AG08395 (cell line): Measurements from ENCODE around the gene GARIN5B.
"Not testable (repeated sequence)": the region's sequence is repeated elsewhere in the genome, so short reads cannot be mapped to it uniquely, and the experiment has no call there.

ENCODE experiments used
- DNase-seq: peaks from one replicate; pipeline ENCODE4 v3.0.0; 2012; ENCODE audit warnings: mixed read lengths, low spot score

The GARIN5B gene

DNA sequence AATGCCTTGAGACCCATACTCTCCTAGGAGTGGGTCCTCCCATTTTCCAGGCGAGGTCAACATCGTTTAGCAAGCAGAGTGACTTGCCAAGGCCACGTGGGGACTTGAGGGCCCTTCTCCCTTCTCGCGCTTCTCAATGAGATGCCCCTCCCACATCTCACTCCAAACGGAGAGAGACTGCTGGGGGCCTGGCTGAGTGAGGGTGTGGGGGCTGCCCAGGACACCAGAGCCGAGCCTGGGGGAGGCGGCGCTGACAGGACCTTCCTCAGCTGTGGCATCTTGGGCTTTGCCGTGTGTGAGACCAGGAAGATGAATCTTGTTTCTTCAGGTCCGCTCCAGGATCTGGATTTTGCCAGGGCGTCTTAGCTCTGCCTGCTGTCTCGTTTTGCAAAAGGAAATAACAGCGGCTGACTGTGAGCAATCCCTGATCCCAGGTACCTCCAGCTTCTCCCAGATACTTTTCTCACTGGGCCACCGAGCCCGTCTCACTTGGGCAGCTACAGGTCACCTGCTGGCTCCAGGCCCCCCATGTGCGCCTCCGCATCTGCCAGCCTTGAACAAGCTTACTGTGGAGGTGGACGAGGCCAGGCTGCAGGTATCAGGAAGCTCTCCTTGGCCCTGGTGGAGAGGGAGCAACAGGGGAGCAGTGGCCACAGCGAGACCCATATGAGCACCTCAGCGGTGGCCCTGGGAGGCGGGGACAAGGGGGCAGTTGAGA, 14.6 kb downstream of the GARIN5B start:
- DNase-seq = no peak

GRCh38 chr19:55347442-55348009, 15.5 kb downstream of the GARIN5B start:
- DNase-seq = no peak

DNA sequence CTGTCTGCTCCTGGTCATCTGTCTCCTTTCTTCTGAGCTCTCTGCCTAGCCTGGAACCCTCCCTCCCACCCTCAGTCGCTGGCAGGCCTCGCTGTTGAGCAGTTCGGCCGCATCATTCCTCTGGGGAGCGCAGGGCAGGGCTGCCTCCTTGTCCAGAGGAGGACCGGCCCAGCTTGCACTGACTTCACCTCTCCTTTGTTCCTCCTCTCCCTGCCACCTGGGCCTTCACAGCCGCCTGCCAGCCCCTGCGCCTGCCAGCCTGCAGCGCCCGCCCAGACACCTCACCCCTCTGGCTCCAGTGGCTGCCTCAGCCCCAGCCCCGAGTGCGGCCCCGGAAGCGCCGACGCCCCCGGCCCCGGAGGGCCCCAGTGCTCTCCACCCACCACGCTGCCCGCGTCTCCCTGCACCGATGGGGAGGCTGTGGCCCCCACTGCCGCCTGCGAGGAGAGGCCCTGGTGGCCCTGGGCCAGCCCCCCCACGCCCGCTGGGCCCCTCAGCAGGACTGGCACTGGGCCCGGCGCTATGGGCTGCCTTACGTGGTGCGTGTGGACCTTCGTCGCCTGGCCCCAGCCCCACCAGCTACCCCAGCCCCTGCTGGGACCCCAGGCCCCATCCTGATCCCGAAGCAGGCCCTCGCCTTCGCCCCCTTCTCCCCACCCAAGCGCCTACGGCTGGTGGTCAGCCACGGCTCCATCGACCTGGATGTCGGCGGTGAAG, 16.2 kb downstream of the GARIN5B start:
- no peak for DNase-seq

GRCh38 chr19:55345818-55346724, 17.0 kb downstream of the GARIN5B start:
- no peak for DNase-seq

DNA sequence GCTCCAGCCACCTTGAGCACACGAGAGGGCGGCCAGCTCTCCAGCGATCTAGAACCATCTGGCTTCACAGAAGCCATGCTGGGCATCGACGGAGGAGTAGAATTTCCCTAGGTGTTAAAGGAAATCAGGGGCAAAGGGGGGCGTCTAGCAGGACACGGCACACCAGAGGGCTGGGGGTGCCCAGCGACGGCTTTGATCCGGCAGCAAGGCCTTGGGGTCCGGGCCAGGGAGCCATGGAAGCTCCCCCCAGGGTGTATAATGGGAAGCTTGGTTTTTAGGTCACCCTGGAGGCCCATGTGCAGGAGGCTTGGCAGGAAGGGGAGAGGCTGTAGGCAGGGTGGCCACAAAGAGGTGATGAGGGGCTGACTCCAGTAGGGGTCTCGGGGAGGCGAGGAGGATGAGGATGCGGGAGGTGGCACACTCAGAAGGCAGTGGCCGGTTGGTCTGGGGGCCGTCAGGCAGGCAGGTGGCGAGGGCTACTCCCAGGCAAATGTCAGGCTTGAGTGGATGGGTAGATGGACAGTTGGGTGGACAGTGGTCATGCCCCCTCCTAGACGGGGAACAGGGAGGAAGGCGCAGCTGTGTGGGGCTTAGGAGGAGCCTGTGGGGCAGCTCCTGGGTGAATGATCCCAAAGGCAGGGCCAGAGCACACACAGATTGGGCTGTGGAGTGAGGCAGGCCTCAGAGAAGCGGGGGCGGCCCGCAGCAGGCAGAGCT, 17.8 kb downstream of the GARIN5B start:
- DNase-seq = no peak

DNA sequence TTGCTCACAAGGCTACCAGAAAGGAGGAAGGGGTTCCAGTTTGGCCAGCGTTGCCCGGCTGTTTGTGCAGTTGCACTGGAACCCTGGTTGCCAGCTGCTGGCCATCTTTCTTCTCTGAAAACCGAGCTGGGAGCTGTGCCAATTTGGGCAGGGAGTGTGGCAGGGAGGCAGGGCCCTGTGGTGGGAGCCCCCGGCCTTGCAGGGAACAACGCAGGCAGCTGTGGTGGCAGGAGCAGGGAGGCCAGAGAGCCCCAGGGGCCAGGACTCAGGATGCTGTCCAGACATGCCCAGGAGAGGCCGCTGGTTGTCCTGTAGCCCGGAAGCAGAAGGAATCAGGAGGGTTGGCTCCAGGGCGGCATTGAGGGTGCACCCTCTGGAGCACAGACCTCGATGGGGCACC, 18.6 kb downstream of the GARIN5B start:
- DNase-seq = no peak

GRCh38 chr19:55341595-55342531, 21.2 kb downstream of the GARIN5B start:
- DNase-seq = no peak

GRCh38 chr19:55341171-55341588, 21.9 kb downstream of the GARIN5B start:
- peak; percentile 93 for DNase-seq

DNA sequence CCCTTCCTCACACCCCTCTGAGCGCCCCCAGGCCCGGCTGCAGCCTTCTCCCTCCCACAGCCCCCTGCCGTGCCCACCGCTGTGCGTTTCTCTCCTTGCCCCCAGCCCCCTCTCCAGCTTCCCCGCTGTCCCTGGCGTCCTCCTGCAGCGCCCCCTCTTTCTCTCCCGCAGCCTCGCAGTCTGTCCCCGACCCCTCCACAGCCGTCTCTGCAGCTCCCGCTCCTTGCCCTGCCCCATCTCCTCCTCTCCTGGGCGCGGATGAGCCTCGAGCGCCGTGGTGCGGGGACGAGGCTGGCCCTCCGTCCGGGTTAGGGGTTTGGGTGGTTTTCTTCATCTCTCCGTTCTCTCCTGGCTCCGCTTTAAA, 22.3 kb downstream of the GARIN5B start:
- no peak for DNase-seq

DNA sequence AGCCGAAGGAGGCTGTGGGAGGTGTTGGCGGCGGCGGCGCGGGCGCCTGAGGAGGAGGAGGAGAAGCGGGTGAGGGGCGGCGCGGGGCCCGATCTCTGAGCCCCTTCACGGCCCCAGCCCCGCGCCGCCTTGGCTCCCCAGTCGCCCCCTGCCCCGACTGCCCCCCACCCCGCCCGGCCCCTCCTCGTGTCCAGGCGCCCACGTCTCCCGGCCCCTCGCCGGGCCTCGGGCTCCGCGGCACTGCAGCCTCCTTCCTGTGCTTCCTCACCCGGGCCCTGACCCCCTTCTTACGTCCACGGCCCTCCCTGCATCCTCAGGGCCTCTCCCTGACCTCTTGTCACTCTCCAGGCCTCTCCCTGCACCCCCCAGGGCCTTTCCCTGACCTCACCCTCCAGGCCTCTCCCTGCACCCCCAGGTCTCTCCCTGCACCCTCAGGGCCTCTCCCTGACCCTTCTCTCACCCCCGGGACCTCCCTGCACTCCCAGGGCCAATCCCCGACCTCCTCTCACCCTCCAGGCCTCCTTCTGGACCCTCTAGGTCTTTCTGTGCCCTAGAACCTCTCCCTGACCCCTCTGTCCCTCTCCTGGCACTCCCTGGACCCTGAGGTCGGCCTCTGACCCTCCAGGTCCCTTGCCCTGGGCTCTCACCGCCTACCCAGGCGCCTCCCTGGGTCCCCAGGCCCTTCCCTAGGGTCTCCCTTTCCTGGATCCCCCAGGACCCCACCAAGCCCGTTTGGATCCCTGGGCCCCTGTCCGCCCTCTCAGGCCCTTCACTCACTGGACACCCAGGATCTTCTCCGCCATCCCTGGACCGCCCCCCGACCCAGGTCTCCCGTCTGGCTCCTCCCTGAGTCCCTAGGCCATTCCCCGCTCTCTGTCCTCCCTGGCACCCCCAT, 22.9 kb downstream of the GARIN5B start:
- DNase-seq = no peak

GRCh38 chr19:55339105-55339888, 23.8 kb downstream of the GARIN5B start, which contains the start of gene KMT5C:
KMT5C (plus strand) TSS chr19:55339876; CDS start chr19:55341937, 2,061 bp downstream.
- DNase-seq = peak; percentile 100

- peak; percentile 69 for DNase-seq
These were observed 27.0 kb downstream of the GARIN5B start for GRCh38 chr19:55336101-55336500.

- DNase-seq = no peak
These were observed 29.2 kb downstream of the GARIN5B start for GRCh38 chr19:55333870-55334269.

DNA sequence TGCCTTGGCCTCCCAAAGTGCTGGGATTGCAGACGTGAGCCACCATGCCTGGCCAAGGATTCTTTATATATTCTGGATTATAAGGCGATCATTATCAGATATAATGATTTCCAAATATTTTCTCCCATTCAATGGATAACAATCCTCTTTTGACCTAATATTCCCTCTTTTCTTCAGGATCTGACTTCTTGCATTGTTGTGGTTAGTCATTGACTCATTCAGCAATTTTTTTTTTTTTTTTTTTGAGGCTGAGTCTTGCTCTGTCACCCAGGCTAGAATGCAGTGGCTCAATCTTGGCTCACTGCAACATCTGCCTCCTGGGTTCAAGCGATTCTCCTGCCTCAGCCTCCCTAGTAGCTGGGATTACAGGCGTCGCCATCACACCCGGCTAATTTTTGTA, 33.3 kb downstream of the GARIN5B start:
- DNase-seq = peak; percentile 65

GRCh38 chr19:55328774-55329318, 34.2 kb downstream of the GARIN5B start:
- DNase-seq = not testable (repeated sequence)

DNA sequence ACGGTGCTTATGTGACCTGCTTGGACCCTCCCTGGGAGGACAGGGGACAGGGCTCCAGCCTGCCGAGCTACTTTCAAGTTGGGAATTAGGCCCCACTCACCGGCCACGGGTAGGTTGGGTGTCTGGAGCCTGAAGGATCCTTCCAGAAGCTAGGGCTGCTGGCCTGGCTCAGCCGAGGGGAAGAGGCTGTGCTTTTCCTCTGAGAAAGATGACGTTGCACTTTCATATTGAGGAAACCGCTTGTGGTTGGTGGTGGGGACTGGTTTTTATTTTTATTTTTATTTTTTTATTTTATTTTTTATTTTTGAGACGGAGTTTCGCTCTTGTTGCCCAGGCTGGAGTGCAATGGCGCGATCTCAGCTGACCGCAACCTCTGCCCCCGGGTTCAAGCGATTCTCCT, 37.9 kb downstream of the GARIN5B start, which contains the start of gene TMEM150B:
Gene TMEM150B, minus strand, starts transcription at position 170 of the 400 bp plus-strand sequence. CDS start 4,305 bp downstream, outside the sequence.
- no peak for DNase-seq

DNA sequence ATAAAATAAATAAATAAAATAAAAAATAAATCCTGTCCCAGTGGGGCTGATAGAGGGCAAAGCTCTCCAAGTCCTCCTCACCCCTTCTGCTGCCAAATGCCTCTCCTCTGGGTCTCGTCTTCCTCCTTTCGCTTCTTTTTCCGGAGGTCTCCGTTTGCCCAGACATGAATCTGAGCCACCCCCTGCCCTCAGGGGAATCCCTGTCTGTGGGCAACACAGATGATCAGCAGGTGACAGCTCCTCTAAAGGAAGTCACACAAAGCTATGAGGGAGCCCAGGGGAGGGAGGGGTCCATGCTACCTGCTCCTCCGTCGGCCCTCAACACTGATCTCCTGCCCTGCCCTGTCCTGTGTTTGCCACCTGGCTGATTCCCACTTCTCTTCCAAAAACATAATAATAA, 38.4 kb downstream of the GARIN5B start:
- no peak for DNase-seq
